HepG2 (cell line): ENCODE data around the gene MT1F. TPM values are rescaled to one million over a fixed set of nuclear protein-coding genes. Genes with fewer than 3 reads are reported as not detected.
A peak's percentile ranks its signal among the peaks of the same experiment; 100 is the strongest.
"Not testable (repeated sequence)": the region's sequence is repeated elsewhere in the genome, so short reads cannot be mapped to it uniquely, and the experiment has no call there.

ENCODE experiments used
- ATAC-seq: fragments of 200-7000 bp; cut with Tn5 transposase; 3 replicates; pipeline ENCODE4 v1.9.1; 2020; ENCODE audit warnings: mild to moderate bottlenecking, moderate library complexity
- BruUV-seq: library from RNA; stranded (reverse); fragments of 400-500 nt; replicated peaks from 2 replicates; lab custom pipeline; 2021; lab: Mats Ljungman, UMichigan
- CTCF ChIA-PET: fragments of 300-600 bp; formaldehyde crosslinking; extraction: SDS; loops from one replicate; lab custom pipeline; 2021; ENCODE audit warnings: low total read pairs, inconsistent platforms, low intra/inter-chr PET ratio; lab: Yijun Ruan, JAX
- POLR2A ChIA-PET: fragments of 350-600 bp; sonication (Branson Sonifier 250); formaldehyde crosslinking; loops from one replicate; lab custom pipeline; 2020; ENCODE audit warnings: antibody characterized with exemption, inconsistent platforms; lab: Yijun Ruan, JAX
- DNase-seq: peaks from one replicate; pipeline ENCODE4 v3.0.0-alpha.2; 2015; ENCODE audit warnings: low spot score
- FAIRE-seq: peaks from 3 replicates; lab custom pipeline; 2011; peaks lifted over from hg19 to GRCh38; lab: Jason Lieb, UNC
- H2AFZ ChIP-seq: one replicate; pipeline ENCODE4 v1.6.1; 2011; ENCODE audit warnings: low read length, inconsistent platforms
- H3K27ac ChIP-seq: fragments of 300-600 bp; 3 replicates; pipeline ENCODE4 v1.8.0; 2011; ENCODE audit warnings: mixed run types, mild to moderate bottlenecking, mixed read lengths, low read length, inconsistent platforms; ENCODE audit not compliant: insufficient read depth; ENCODE audit errors: extremely low read length
- H3K27me3 ChIP-seq, 2 experiments: fragments of 200-600 bp in 1 of 2; 2 replicates in 1 of 2; 3 replicates in 1 of 2; pipeline versions ENCODE4 v1.6.0 to v1.8.0; 2011; ENCODE audit warnings: low read length in 2 of 2, mild to moderate bottlenecking in 2 of 2, moderate library complexity in 2 of 2, inconsistent platforms in 1 of 2; ENCODE audit not compliant: insufficient read depth in 2 of 2, control insufficient read depth in 1 of 2
- H3K36me3 ChIP-seq, 2 experiments: fragments of 200-600 bp in 1 of 2; replicated peaks in 1 of 2; 2 replicates in 1 of 2; 3 replicates in 1 of 2; pipeline versions ENCODE4 v1.5.1 to v1.8.0; 2011; ENCODE audit warnings: low read length in 2 of 2, inconsistent platforms in 1 of 2; ENCODE audit not compliant: insufficient read depth in 2 of 2, control insufficient read depth in 1 of 2
- H3K4me1 ChIP-seq: 2 replicates; pipeline ENCODE4 v1.5.1; 2012; ENCODE audit warnings: low read length, inconsistent platforms; ENCODE audit not compliant: insufficient read depth
- H3K4me2 ChIP-seq: 2 replicates; pipeline ENCODE4 v1.6.0; 2011; ENCODE audit warnings: low read depth, low read length, inconsistent platforms
- H3K4me3 ChIP-seq, 3 experiments: fragments of 200-600 bp in 1 of 3; sonication (generic), shearing (Covaris generic) in 1 of 3; replicated peaks in 1 of 3; 2 replicates each; pipeline ENCODE4 v1.5.1; 2011 to 2016; ENCODE audit warnings: low read length in 3 of 3, inconsistent platforms in 2 of 3, low read depth in 2 of 3, mild to moderate bottlenecking in 2 of 3, control low read depth in 1 of 3, mixed read lengths in 1 of 3; ENCODE audit not compliant: insufficient read depth in 1 of 3
- H3K79me2 ChIP-seq: one replicate; pipeline ENCODE4 v1.6.1; 2011; ENCODE audit warnings: low read length, inconsistent platforms; ENCODE audit not compliant: insufficient read depth
- H3K9ac ChIP-seq: 2 replicates; pipeline ENCODE4 v1.6.0; 2011; ENCODE audit warnings: mild to moderate bottlenecking, low read depth, low read length, inconsistent platforms; ENCODE audit not compliant: insufficient read depth
- H3K9me3 ChIP-seq: 2 replicates; pipeline ENCODE4 v1.5.1; 2012; ENCODE audit warnings: mild to moderate bottlenecking, low read length
- H4K20me1 ChIP-seq: 2 replicates; pipeline ENCODE4 v1.6.0; 2011; ENCODE audit warnings: inconsistent platforms, mild to moderate bottlenecking, low read length, moderate library complexity; ENCODE audit not compliant: insufficient read depth
- WGBS: methylation state at CpG from one replicate; pipeline ENCODE4 v1.1.6; 2017; ENCODE audit warnings: low lambda C conversion rate; 5-methylcytosine and 5-hydroxymethylcytosine counted together
- in situ Hi-C: cut with HindIII; loops from 2 replicates; pipeline ENCODE4 v1.10.0; 2017; ENCODE audit warnings: low pct_unique_long_range_greater_than_20kb; ENCODE audit not compliant: extremely low pct_ligation_motif_present
- intact Hi-C: fragments of 100-400 bp; cut with micrococcal nuclease; formaldehyde crosslinking; loops from one replicate; pipeline ENCODE4 v1.10.0; 2022; ENCODE audit not compliant: unreplicated experiment
- polyA plus RNA-seq, 8 experiments: library from polyadenylated mRNA; depleted of rRNA in 3 of 8; stranded (reverse) in 7 of 8; unstranded in 1 of 8; fragments of >200 nt; fragmentation: Illumina TruSeq in 4 of 8; extraction: Trizol in 4 of 8; gene quantifications; 2 replicates each; pipeline versions ENCODE4 v1.2.1 to v1.2.3, GENCODE V29; 2011 to 2016; ENCODE audit warnings: low read depth in 4 of 8, missing spikeins in 1 of 8, mixed read lengths in 1 of 8; ENCODE audit not compliant: insufficient read depth in 1 of 8
- total RNA-seq, 5 experiments: library from RNA; depleted of rRNA; stranded (reverse); fragments of >200 nt; fragmentation: Illumina TruSeq; extraction: Trizol; gene quantifications; 2 replicates each; pipeline ENCODE4 v1.2.3, GENCODE V29; 2016; ENCODE audit warnings: low read depth in 1 of 5

MT1F gene
- total and polyA plus RNA-seq, 2 of the 13 experiments (the other 11 are each of a cell fraction or from before 2014, with no cell fraction given) = 1.9 to 169 TPM

DNA sequence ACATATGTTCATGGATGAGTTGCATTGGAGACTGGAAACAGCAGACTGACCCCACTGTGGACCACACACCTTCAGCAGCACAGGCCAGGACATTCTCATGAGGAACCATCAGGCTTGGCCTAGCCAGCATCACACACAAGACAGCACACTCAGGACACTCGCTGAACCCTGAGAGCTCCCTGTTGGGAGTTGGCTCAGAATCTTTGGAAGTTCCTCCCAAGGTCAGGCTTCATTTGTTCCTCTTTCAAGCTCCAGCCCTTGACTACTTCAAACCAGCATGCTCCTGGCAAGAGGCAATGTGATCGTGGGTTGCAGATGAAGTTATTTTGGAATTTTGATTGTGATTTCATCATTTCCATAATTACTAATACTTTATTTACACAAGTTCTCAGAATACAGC lies 13.9 kb downstream of the MT1F start:
- H3K79me2 ChIP-seq, H3K36me3 ChIP-seq, DNase-seq, BruUV-seq, H3K4me3 ChIP-seq, H3K27ac ChIP-seq, H3K4me2 ChIP-seq, H4K20me1 ChIP-seq, H3K9ac ChIP-seq, in situ Hi-C loops, H3K9me3 ChIP-seq, H2AFZ ChIP-seq, POLR2A ChIA-PET, ATAC-seq: not testable (repeated sequence)
- intact Hi-C loops = loop anchor here (5.0 kb wide), 1 partner anchor 191 kb away; no protein-coding TSS in a partner anchor
- WGBS = 0% methylated on average over 2 of the region's 2 CpGs
- peaks cover 7 to 50% of the 10 kb centered on the region in 2 experiments for H3K27me3 ChIP-seq
- CTCF ChIA-PET = interaction anchor here (3.8 kb wide), 1 partner anchor 30 kb away, joined by 36 read pairs; no protein-coding TSS in a partner anchor
- H3K4me1 ChIP-seq = peaks cover 26% of the 10 kb centered on the region
- peak; percentile 46 for FAIRE-seq

DNA sequence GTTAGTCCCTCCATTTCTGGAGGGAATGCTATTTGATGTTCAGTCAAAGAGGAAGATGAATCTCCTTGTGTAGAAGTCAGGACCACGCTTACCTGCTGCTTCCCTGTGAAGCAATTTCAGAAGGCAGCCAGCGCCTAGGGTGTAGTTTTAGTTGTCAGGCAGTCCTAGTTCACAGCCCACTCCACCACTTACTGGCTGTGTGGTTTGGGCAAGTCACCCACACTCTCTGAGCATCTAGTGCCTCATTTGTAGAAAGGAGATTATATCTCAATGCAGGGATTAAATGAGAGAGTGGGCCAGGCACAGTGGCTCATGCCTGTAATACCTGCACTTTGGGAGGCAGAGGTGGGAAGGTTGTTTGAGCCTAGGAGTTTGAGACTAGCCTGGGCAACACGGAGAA lies 14.4 kb downstream of the MT1F start:
- H3K79me2 ChIP-seq, ATAC-seq, H3K9me3 ChIP-seq, DNase-seq, FAIRE-seq, H3K36me3 ChIP-seq, H4K20me1 ChIP-seq, POLR2A ChIA-PET, H3K4me2 ChIP-seq, H2AFZ ChIP-seq, H3K4me3 ChIP-seq, in situ Hi-C loops, H3K27ac ChIP-seq, BruUV-seq, H3K9ac ChIP-seq: not testable (repeated sequence)
- 1% methylated on average over 3 of the region's 3 CpGs for WGBS
- CTCF ChIA-PET = interaction anchor here (3.8 kb wide), 1 partner anchor 30 kb away, joined by 36 read pairs; no protein-coding TSS in a partner anchor
- Histone ChIP-seq H3K4me1 (peaks cover 21% of the 10 kb centered on the region), H3K27me3 (peaks cover 7 to 53% of the 10 kb centered on the region in 2 experiments)
- intact Hi-C loops = loop anchor here (5.0 kb wide), 1 partner anchor 190 kb away; no protein-coding TSS in a partner anchor
